ENCODE measurements around the gene BCAT1. TPM values are rescaled to one million over a fixed set of nuclear protein-coding genes. Genes with fewer than 3 reads are reported as not detected.

BCAT1 gene
- total RNA-seq, 1 experiment from 2014 or later = 0.74 TPM

DNA sequence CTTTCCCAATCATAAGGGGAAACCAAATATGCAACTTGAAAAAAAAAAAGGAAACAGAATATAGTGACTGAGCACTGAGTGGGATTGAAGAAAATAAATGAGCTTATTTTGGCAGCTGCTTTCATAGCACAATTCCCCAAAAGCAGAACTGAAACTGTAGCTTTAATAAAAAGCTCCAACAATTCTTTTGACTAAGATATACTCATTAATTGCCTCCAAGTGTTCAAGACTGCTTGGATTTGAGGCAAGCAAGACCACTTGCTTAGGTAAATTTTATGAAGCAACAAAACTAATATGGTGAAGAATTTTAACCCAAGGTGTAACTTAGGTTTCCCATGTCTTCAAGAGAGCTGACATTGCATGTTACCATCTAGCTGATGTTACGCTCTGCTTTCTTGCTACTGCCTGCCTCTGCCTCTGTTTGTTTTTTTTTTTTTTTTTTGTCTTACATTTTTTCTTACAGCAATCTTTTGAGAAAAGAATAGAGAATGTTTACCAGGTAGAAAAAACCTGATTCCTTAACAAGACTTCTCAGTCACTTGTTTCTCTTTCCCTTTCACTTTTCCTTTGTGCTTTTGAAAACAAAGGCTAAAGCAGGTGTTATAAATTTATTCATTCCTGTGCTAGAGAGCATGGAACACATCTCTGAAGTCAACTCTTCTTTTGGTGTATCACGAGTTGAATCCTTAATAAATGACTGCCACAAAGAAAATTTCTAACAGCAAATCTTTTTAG, 134.4 kb downstream of the BCAT1 start:
- H3K27me3 ChIP-seq (ENCODE audit: insufficient read depth, low read length) = no peaks in the 10 kb centered on the region
- no peak for DNase-seq (ENCODE audit: low read depth, low spot score)
- H3K4me1 ChIP-seq (ENCODE audit: control insufficient read depth in 1 of 2, insufficient read depth in 2 of 2, low read length in 2 of 2) = no peaks in the 10 kb centered on the region
- no peak overlapping the region for H3K4me3 ChIP-seq (replicated peaks in 1 of 2; ENCODE audit: low read depth in 1 of 2, low read length in 2 of 2)
- ATAC-seq = no peak
- H3K79me2 ChIP-seq (ENCODE audit: insufficient read depth, low read length) = no peaks in the 10 kb centered on the region
- no peaks in the 10 kb centered on the region for H3K9me3 ChIP-seq (ENCODE audit: control insufficient read depth in 1 of 2, insufficient read depth in 1 of 2, low read depth in 1 of 2, low read length in 2 of 2)
- no peaks in the 10 kb centered on the region for H3K36me3 ChIP-seq (ENCODE audit: control insufficient read depth in 1 of 2, insufficient read depth in 2 of 2, low read length in 2 of 2)
- no peak overlapping the region for H3K9ac ChIP-seq (ENCODE audit: low read length)
- no peak overlapping the region for H3K27ac ChIP-seq (ENCODE audit: low read depth, low read length)
- no peak overlapping the region for H2AFZ ChIP-seq (ENCODE audit: low read depth, low read length, poor library complexity, severe bottlenecking)
- ChIA-PET CTCF (no interaction called here), RAD21 (ENCODE audit: low non-redundant PET in 1 of 2, low total read pairs in 2 of 2, uncharacterized antibody in 2 of 2, unreplicated experiment in 2 of 2) (no interaction called here), POLR2A (no interaction called here)
- TF ChIP-seq, protein P1, sequence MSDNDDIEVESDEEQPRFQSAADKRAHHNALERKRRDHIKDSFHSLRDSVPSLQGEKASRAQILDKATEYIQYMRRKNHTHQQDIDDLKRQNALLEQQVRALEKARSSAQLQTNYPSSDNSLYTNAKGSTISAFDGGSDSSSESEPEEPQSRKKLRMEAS (IDR thresholded peaks at IDR 0.05) = no peak
- no peak for TF ChIP-seq EGR1 (IDR thresholded peaks at IDR 0.05; ENCODE audit: low read depth)
- TF ChIP-seq POLR2AphosphoS5 (IDR thresholded peaks at IDR 0.05; ENCODE audit: low read depth, low read length) = no peak
- TF ChIP-seq FOSL1 (IDR thresholded peaks at IDR 0.05; ENCODE audit: low read depth) = no peak
- TF ChIP-seq ZNF274 (IDR thresholded peaks at IDR 0.05; ENCODE audit: low read depth, low read length) = no peak
- TF ChIP-seq CEBPB (IDR thresholded peaks at IDR 0.05; ENCODE audit: low read depth) = no peak
- H3K9me2 ChIP-seq (ENCODE audit: insufficient read depth) = no peaks in the 10 kb centered on the region
- intact Hi-C loops (cut with micrococcal nuclease) = no loop called here
- no peaks in the 10 kb centered on the region for H4K20me1 ChIP-seq (ENCODE audit: insufficient read depth)
- no TSS peak for BruUV-seq (replicated peaks)
- no peak overlapping the region for H3K4me2 ChIP-seq (ENCODE audit: low read length)

DNA sequence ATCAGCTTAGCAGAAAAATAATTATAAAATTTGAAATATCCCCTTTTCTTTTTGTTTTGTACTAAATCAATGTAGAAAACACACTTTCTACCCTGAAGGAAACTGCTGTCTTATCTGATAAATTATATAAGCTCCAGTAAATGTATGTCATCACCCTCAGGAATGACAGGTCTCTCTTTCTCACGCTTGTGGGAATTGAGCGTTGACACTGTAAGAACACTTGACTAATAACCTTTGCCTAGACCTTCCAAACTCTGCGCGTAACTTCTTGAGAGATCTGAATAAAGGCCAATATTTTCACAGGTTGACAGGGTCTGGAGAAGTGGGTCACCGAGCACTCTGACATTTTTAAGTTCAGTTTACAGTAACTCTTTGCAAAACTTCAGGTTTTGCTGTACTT, 138.5 kb downstream of the BCAT1 start:
- DNase-seq (ENCODE audit: low read depth, low spot score) (no peak), ATAC-seq (no peak)
- BruUV-seq (replicated peaks) = no TSS peak
- no peaks in the 10 kb centered on the region for H3K27me3 ChIP-seq (ENCODE audit: insufficient read depth, low read length)
- TF ChIP-seq, protein P2, sequence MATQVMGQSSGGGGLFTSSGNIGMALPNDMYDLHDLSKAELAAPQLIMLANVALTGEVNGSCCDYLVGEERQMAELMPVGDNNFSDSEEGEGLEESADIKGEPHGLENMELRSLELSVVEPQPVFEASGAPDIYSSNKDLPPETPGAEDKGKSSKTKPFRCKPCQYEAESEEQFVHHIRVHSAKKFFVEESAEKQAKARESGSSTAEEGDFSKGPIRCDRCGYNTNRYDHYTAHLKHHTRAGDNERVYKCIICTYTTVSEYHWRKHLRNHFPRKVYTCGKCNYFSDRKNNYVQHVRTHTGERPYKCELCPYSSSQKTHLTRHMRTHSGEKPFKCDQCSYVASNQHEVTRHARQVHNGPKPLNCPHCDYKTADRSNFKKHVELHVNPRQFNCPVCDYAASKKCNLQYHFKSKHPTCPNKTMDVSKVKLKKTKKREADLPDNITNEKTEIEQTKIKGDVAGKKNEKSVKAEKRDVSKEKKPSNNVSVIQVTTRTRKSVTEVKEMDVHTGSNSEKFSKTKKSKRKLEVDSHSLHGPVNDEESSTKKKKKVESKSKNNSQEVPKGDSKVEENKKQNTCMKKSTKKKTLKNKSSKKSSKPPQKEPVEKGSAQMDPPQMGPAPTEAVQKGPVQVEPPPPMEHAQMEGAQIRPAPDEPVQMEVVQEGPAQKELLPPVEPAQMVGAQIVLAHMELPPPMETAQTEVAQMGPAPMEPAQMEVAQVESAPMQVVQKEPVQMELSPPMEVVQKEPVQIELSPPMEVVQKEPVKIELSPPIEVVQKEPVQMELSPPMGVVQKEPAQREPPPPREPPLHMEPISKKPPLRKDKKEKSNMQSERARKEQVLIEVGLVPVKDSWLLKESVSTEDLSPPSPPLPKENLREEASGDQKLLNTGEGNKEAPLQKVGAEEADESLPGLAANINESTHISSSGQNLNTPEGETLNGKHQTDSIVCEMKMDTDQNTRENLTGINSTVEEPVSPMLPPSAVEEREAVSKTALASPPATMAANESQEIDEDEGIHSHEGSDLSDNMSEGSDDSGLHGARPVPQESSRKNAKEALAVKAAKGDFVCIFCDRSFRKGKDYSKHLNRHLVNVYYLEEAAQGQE (IDR thresholded peaks at IDR 0.05; ENCODE audit: low read depth) = no peak
- TF ChIP-seq ELF1 (IDR thresholded peaks at IDR 0.05; ENCODE audit: borderline replicate concordance, low read depth) = no peak
- TF ChIP-seq, protein P3, sequence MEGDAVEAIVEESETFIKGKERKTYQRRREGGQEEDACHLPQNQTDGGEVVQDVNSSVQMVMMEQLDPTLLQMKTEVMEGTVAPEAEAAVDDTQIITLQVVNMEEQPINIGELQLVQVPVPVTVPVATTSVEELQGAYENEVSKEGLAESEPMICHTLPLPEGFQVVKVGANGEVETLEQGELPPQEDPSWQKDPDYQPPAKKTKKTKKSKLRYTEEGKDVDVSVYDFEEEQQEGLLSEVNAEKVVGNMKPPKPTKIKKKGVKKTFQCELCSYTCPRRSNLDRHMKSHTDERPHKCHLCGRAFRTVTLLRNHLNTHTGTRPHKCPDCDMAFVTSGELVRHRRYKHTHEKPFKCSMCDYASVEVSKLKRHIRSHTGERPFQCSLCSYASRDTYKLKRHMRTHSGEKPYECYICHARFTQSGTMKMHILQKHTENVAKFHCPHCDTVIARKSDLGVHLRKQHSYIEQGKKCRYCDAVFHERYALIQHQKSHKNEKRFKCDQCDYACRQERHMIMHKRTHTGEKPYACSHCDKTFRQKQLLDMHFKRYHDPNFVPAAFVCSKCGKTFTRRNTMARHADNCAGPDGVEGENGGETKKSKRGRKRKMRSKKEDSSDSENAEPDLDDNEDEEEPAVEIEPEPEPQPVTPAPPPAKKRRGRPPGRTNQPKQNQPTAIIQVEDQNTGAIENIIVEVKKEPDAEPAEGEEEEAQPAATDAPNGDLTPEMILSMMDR (IDR thresholded peaks at IDR 0.05 in 2 of 3, conservative IDR thresholded peaks at IDR 0.05 in 1 of 3; ENCODE audit: borderline replicate concordance in 1 of 3, insufficient read depth in 1 of 3, low read depth in 2 of 3, low read length in 2 of 3) = no peak
- TF ChIP-seq SRF (IDR thresholded peaks at IDR 0.05; ENCODE audit: low read depth) = no peak
- TF ChIP-seq SP1 (IDR thresholded peaks at IDR 0.05; ENCODE audit: low read depth) = no peak
- no peak for TF ChIP-seq CEBPB (IDR thresholded peaks at IDR 0.05; ENCODE audit: low read depth)
- no peak for TF ChIP-seq JUND (IDR thresholded peaks at IDR 0.05)
- no peak for TF ChIP-seq TCF7L2 (IDR thresholded peaks at IDR 0.05; ENCODE audit: borderline replicate concordance, extremely low read depth, insufficient read depth, insufficient read length)
- TF ChIP-seq, protein P1 (IDR thresholded peaks at IDR 0.05) = no peak
- H2AFZ ChIP-seq (ENCODE audit: low read depth, low read length, poor library complexity, severe bottlenecking) = no peak overlapping the region
- H3K4me3 ChIP-seq (replicated peaks in 1 of 2; ENCODE audit: low read depth in 1 of 2, low read length in 2 of 2) = no peak overlapping the region
- H4K20me1 ChIP-seq (ENCODE audit: insufficient read depth) = no peaks in the 10 kb centered on the region
- no peaks in the 10 kb centered on the region for H3K36me3 ChIP-seq (ENCODE audit: control insufficient read depth in 1 of 2, insufficient read depth in 2 of 2, low read length in 2 of 2)
- no peak overlapping the region for H3K4me2 ChIP-seq (ENCODE audit: low read length)
- H3K4me1 ChIP-seq (ENCODE audit: control insufficient read depth in 1 of 2, insufficient read depth in 2 of 2, low read length in 2 of 2) = no peaks in the 10 kb centered on the region
- H3K9me2 ChIP-seq (ENCODE audit: insufficient read depth) = no peaks in the 10 kb centered on the region
- ChIA-PET CTCF (no interaction called here), POLR2A (no interaction called here), RAD21 (ENCODE audit: low non-redundant PET in 1 of 2, low total read pairs in 2 of 2, uncharacterized antibody in 2 of 2, unreplicated experiment in 2 of 2) (no interaction called here)
- intact Hi-C loops (cut with micrococcal nuclease) = no loop called here
- no peaks in the 10 kb centered on the region for H3K9me3 ChIP-seq (ENCODE audit: control insufficient read depth in 1 of 2, insufficient read depth in 1 of 2, low read depth in 1 of 2, low read length in 2 of 2)
- H3K27ac ChIP-seq (ENCODE audit: low read depth, low read length) = no peak overlapping the region
- no peak overlapping the region for H3K9ac ChIP-seq (ENCODE audit: low read length)
- no peaks in the 10 kb centered on the region for H3K79me2 ChIP-seq (ENCODE audit: insufficient read depth, low read length)

All from HCT116 (cell line).